ENCODE data around the gene GRIA2.

DNA sequence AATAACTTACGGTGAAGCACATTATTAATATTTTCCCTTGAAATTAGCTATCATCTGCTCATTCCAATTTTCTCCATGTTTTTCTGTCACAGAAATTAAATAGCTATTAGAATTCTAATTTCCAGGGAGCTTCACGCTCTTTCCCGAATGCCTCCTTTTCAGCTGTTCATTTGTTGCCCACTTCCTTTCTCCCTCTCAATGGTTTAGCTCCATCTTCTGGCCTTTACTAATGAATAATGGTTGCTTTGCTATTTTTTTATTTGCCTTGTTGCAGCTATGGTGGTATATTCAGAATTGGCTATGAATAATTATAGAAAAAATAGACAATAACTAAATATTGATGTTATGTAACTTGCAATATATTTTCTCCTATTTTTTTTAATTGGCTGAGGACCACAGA is 70.5 kb downstream of the GRIA2 start:
- TF ChIP-seq, protein P1, sequence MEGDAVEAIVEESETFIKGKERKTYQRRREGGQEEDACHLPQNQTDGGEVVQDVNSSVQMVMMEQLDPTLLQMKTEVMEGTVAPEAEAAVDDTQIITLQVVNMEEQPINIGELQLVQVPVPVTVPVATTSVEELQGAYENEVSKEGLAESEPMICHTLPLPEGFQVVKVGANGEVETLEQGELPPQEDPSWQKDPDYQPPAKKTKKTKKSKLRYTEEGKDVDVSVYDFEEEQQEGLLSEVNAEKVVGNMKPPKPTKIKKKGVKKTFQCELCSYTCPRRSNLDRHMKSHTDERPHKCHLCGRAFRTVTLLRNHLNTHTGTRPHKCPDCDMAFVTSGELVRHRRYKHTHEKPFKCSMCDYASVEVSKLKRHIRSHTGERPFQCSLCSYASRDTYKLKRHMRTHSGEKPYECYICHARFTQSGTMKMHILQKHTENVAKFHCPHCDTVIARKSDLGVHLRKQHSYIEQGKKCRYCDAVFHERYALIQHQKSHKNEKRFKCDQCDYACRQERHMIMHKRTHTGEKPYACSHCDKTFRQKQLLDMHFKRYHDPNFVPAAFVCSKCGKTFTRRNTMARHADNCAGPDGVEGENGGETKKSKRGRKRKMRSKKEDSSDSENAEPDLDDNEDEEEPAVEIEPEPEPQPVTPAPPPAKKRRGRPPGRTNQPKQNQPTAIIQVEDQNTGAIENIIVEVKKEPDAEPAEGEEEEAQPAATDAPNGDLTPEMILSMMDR (IDR thresholded peaks at IDR 0.05): no peak
- TF ChIP-seq POLR2A (IDR thresholded peaks at IDR 0.05): no peak
- TF ChIP-seq EP300 (IDR thresholded peaks at IDR 0.05): no peak
